Measurements from ENCODE around the gene ARL15.

- TF ChIP-seq CTCF (IDR thresholded peaks at IDR 0.05), result no peak
- TF ChIP-seq POLR2A (IDR thresholded peaks at IDR 0.05), result no peak
These were observed 133.3 kb downstream of the ARL15 start for GRCh38 chr5:54177058-54177457.
